Erythroblast (primary cell): ENCODE measurements around the gene GALK2.

Experiments used
- GATA1 ChIP-seq: IDR thresholded peaks from 2 replicates; pipeline ENCODE4 v1.6.1; 2011; ENCODE audit warnings: low read depth, mild to moderate bottlenecking, control low read depth, low read length, moderate library complexity
- POLR2A ChIP-seq: IDR thresholded peaks from 2 replicates; pipeline ENCODE4 v1.6.1; 2011; ENCODE audit warnings: mild to moderate bottlenecking, low read length

DNA sequence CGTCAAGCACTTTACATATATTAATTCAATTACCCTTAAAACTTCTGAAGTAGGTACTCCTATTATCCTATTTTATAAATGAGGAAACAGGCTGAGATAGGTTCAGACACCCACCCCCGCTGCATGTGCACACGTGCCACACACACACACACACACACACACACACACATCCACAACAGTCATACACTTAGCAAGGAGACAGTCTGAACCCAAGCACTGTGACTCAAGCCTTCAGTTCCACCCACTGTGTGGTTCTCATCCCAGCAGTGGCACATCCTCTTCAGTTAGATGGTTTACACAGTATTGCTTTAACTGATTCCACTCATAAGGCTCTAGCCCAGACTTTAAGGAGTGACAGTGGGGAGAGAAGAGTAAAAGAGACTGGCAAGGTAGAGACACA, 161.9 kb downstream of the GALK2 start:
- TF ChIP-seq POLR2A (no peak), GATA1 (no peak)
